ENCODE results near the gene RPAP2.
"Not testable (repeated sequence)": the region's sequence is repeated elsewhere in the genome, so short reads cannot be mapped to it uniquely, and the experiment has no call there.

The RPAP2 gene

GRCh38 chr1:92323473-92324453 lies 24.9 kb downstream of the RPAP2 start:
- no peak for DNase-seq (ENCODE audit: extremely low read depth in 1 of 2, low read depth in 1 of 2)

GRCh38 chr1:92324784-92325183 lies 25.9 kb downstream of the RPAP2 start:
- DNase-seq (ENCODE audit: extremely low read depth in 1 of 2, low read depth in 1 of 2) = no peak

DNA sequence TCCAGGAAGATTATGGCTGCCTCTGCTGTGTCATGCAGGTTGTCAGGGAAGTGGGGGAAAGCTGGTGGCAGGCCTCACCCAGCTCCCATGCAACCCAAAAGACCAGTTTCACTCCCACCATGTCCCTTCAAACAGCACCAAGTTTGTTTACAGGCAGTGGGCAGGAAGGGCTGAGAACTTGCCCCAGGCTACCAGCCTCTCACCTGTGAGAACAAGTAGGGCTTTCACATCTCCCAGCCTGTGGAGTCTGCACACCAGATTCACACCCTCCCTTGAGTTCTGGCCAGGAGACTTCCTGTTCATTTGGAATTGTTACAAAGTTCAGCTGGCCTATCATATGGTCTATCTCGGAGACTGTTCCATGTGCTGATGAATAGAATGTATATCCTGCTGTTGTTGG lies 27.8 kb downstream of the RPAP2 start:
- DNase-seq (ENCODE audit: extremely low read depth in 1 of 2, low read depth in 1 of 2) = no peak

GRCh38 chr1:92327794-92328193 lies 28.9 kb downstream of the RPAP2 start:
- no peak for DNase-seq (ENCODE audit: extremely low read depth in 1 of 2, low read depth in 1 of 2)

DNA sequence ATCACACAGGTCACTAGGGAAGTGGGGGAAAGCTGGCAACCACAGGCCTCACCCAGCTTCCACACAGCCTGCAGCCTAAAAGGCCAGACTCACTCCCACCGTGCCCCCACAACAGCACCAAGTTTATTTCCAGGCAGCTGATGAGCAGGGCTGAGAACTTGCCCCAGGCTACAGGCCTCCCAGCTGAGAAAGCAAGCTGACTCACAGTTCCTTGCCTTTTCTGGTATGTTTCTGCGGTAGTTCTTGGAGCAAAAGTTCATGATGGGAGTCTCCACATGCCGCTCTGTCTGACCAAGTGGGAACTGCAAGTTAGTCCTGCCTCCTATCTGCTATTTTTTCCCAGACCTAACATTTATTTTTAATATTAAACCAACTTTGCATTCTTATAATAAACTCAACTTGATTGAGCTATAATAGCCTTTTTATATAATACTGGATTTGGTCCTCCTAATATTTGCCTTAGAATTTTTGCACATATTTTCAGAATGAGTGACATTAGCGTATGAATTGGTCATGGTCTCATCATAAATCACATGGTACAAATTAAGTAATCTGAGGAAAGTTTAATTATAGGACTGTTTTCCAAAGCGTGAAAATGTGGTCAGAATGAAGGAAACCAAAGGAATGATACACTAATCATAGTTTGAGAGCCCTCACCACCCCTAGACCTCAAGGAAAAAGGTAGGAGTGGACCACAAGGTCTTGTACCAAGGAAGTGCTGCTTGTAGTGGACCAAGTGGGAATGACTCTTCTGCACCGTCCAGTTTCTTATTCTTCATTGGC lies 30.7 kb downstream of the RPAP2 start:
- no peak for DNase-seq (ENCODE audit: extremely low read depth in 1 of 2, low read depth in 1 of 2)

GRCh38 chr1:92333668-92334067 lies 34.8 kb downstream of the RPAP2 start:
- no peak for DNase-seq (ENCODE audit: extremely low read depth in 1 of 2, low read depth in 1 of 2)

- DNase-seq (ENCODE audit: extremely low read depth in 1 of 2, low read depth in 1 of 2) = no peak
Observed at GRCh38 chr1:92340154-92340553, 41.3 kb downstream of the RPAP2 start.

GRCh38 chr1:92342401-92342800 lies 43.5 kb downstream of the RPAP2 start:
- DNase-seq (ENCODE audit: extremely low read depth in 1 of 2, low read depth in 1 of 2) = no peak

- DNase-seq (ENCODE audit: extremely low read depth in 1 of 2, low read depth in 1 of 2) = no peak
Observed at GRCh38 chr1:92343061-92343460, 44.2 kb downstream of the RPAP2 start.

GRCh38 chr1:92346866-92347640 lies 48.2 kb downstream of the RPAP2 start:
- no peak for DNase-seq (ENCODE audit: extremely low read depth in 1 of 2, low read depth in 1 of 2)

GRCh38 chr1:92352856-92353255 lies 54.0 kb downstream of the RPAP2 start:
- no peak for DNase-seq (ENCODE audit: extremely low read depth in 1 of 2, low read depth in 1 of 2)

DNA sequence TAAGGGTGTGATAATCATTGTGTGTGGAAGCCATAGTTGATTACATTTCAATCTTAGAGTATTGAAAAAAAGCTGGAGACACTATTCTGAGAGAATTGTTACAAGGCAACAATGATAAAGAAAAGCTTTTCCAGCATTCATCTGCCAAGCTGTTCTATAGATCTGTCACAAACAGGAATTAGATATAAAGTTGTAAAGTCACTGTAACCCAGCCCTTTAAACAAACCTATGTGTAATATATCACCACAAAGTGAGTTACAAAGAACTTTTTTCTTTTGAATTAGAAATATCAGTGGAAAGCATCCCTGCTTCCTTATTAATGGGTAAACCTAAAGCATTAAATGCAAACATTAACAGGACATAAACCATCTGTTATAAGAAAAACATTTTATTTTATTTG lies 55.4 kb downstream of the RPAP2 start:
- DNase-seq (ENCODE audit: extremely low read depth in 1 of 2, low read depth in 1 of 2) = no peak

DNA sequence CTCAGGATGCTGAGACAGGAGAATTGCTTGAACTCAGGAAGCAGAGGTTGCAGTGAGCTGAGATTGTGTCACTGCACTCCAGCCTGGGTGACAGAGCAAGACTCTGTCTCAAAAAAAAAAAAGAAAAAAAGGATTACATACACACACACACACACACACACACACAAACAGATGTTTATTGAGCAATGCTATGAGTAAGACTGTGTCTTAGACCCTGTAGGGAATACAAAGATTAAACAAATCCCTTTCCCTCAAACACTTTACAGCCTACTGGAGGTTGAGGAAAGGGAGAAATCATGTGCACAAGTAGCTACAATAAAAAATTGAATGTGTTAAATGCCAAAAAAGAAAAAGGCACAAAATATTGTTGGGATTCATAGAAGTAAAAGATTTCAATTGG lies 58.1 kb downstream of the RPAP2 start:
- DNase-seq (ENCODE audit: extremely low read depth in 1 of 2, low read depth in 1 of 2) = no peak

- not testable (repeated sequence) for DNase-seq (ENCODE audit: extremely low read depth in 1 of 2, low read depth in 1 of 2)
Observed at GRCh38 chr1:92359382-92359781, 60.5 kb downstream of the RPAP2 start.

GRCh38 chr1:92359986-92360385 lies 61.1 kb downstream of the RPAP2 start:
- DNase-seq (ENCODE audit: extremely low read depth in 1 of 2, low read depth in 1 of 2) = no peak

- DNase-seq (ENCODE audit: extremely low read depth in 1 of 2, low read depth in 1 of 2) = no peak
Observed at GRCh38 chr1:92362970-92363369, 64.1 kb downstream of the RPAP2 start.

DNA sequence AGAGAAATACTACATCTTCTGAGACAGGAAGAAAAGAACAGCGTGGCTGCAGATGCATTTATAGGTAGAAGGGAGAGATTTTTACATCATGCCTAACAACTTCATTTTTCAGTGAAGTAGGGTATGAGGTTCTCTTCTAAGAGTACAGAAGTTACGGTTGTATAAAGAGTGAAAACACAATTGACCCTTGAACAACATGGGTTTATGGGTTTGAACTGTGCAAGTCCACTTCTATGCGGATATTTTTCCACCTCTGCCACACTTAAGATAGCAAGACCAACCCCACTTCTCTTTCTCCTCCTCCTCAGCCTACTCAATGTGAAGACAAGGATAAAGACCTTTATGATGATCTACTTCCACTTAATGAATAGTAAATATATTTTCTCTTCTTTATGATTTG lies 64.5 kb downstream of the RPAP2 start:
- DNase-seq (ENCODE audit: extremely low read depth in 1 of 2, low read depth in 1 of 2) = no peak

- DNase-seq (ENCODE audit: extremely low read depth in 1 of 2, low read depth in 1 of 2) = no peak
Observed at GRCh38 chr1:92365378-92366039, 66.7 kb downstream of the RPAP2 start.

DNA sequence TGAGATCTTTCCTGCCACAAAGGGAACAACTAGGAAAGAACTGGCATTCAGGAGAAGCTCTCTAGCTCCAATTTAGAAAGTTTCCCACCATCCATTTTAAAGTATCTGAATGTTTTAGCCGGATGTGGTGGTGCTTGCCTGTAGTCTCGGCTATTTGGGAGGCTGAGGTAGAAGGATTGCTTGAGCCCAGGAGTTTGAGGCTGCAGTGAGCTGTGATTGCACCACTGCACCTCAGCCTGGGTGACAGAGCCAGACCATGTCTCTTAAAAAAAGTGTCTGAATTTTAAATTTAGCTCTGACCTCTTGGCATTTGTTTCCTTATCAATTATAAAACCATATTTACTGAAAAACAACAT lies 67.2 kb downstream of the RPAP2 start:
- peak in 1 of 2 donors; percentile 11 for DNase-seq (ENCODE audit: extremely low read depth in 1 of 2, low read depth in 1 of 2)

GRCh38 chr1:92367496-92367895 lies 68.6 kb downstream of the RPAP2 start:
- DNase-seq (ENCODE audit: extremely low read depth in 1 of 2, low read depth in 1 of 2) = no peak

- DNase-seq (ENCODE audit: extremely low read depth in 1 of 2, low read depth in 1 of 2) = no peak
Observed at GRCh38 chr1:92372164-92372563, 73.3 kb downstream of the RPAP2 start.

All from stimulated activated CD8-positive, alpha-beta memory T cell treated with anti-CD3 and anti-CD28 coated beads, Interleukin-7, amount 100 ng/mL, for 48 hours (primary cell).